ENCODE data around the gene FGF23.

FGF23 gene

GRCh38 chr12:4386801-4387200 is 7.3 kb upstream of the FGF23 start:
- H3K27ac ChIP-seq = no peak overlapping the region
- no peak for TF ChIP-seq CTCF (conservative IDR thresholded peaks at IDR 0.05)

GRCh38 chr12:4383304-4383865 is 3.9 kb upstream of the FGF23 start:
- H3K27ac ChIP-seq = no peak overlapping the region
- no peak for TF ChIP-seq CTCF (conservative IDR thresholded peaks at IDR 0.05)

GRCh38 chr12:4380332-4380731 is 820 bp upstream of the FGF23 start:
- H3K27ac ChIP-seq = no peak overlapping the region
- TF ChIP-seq CTCF (conservative IDR thresholded peaks at IDR 0.05) = no peak

- TF ChIP-seq CTCF (conservative IDR thresholded peaks at IDR 0.05) = no peak
- H3K27ac ChIP-seq = no peak overlapping the region
Measured at GRCh38 chr12:4378772-4379171, 740 bp downstream of the FGF23 start.

- TF ChIP-seq CTCF (conservative IDR thresholded peaks at IDR 0.05) = no peak
- H3K27ac ChIP-seq = no peak overlapping the region
Measured at GRCh38 chr12:4375449-4375848, 4.1 kb downstream of the FGF23 start.

GRCh38 chr12:4372653-4373052 is 6.9 kb downstream of the FGF23 start:
- TF ChIP-seq CTCF (conservative IDR thresholded peaks at IDR 0.05) = no peak
- no peak overlapping the region for H3K27ac ChIP-seq

GRCh38 chr12:4370265-4370664 is 9.2 kb downstream of the FGF23 start:
- TF ChIP-seq CTCF (conservative IDR thresholded peaks at IDR 0.05) = no peak
- no peak overlapping the region for H3K27ac ChIP-seq
